Right lobe of liver (tissue), 4 donors: ENCODE results near the gene CORO1A.

Experiments
- POLR2A ChIP-seq: fragments of 450-650 bp; IDR thresholded peaks from one replicate; pipeline ENCODE4 v1.6.1; 2017; ENCODE audit warnings: antibody characterized with exemption, mild to moderate bottlenecking
- TF ChIP-seq, protein P1 (sequence below), 4 donors: fragments of 200-600 bp in 3 of 4; fragments of 450-650 bp in 1 of 4; IDR thresholded peaks; one replicate each; pipeline versions ENCODE4 v1.5.1 to v1.8.0; 2016 to 2022; ENCODE audit warnings: antibody characterized with exemption in 4 of 4, mild to moderate bottlenecking in 2 of 4
- donor health status: DM: no; HTN: no; CAD: no.
- donor health status: DM: no; HTN: no; CAD: no.
- donor health status: DM: no; HTN: yes; CAD: no.

DNA sequence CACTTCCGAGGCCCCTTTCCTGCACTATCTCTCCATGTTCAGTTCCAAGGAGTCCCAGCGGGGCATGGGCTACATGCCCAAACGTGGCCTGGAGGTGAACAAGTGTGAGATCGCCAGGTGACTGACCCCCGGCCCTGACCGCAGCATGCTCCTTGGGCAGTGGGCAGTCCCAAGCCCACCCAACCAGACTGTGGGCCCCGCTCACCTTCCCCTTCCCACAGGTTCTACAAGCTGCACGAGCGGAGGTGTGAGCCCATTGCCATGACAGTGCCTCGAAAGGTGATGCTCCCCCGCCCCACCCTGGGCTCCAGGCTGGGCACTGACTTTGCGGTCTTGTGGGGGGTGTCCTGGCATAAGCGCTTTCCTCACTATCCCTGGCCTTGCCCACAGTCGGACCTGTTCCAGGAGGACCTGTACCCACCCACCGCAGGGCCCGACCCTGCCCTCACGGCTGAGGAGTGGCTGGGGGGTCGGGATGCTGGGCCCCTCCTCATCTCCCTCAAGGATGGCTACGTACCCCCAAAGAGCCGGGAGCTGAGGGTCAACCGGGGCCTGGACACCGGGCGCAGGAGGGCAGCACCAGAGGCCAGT is 4.7 kb downstream of the CORO1A start:
- TF ChIP-seq, protein P1, sequence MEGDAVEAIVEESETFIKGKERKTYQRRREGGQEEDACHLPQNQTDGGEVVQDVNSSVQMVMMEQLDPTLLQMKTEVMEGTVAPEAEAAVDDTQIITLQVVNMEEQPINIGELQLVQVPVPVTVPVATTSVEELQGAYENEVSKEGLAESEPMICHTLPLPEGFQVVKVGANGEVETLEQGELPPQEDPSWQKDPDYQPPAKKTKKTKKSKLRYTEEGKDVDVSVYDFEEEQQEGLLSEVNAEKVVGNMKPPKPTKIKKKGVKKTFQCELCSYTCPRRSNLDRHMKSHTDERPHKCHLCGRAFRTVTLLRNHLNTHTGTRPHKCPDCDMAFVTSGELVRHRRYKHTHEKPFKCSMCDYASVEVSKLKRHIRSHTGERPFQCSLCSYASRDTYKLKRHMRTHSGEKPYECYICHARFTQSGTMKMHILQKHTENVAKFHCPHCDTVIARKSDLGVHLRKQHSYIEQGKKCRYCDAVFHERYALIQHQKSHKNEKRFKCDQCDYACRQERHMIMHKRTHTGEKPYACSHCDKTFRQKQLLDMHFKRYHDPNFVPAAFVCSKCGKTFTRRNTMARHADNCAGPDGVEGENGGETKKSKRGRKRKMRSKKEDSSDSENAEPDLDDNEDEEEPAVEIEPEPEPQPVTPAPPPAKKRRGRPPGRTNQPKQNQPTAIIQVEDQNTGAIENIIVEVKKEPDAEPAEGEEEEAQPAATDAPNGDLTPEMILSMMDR (IDR thresholded peaks at IDR 0.05) = no peak
- TF ChIP-seq POLR2A = no peak
